ENCODE measurements around the gene MCIDAS. TPM values are rescaled to one million over a fixed set of nuclear protein-coding genes. Genes with fewer than 3 reads are reported as not detected.
A peak's percentile ranks its signal among the peaks of the same experiment; 100 is the strongest.

The MCIDAS gene
- total RNA-seq, 1 experiment from 2014 or later = 6.4 TPM

GRCh38 chr5:55187370-55187769 lies 39.7 kb downstream of the MCIDAS start:
- H3K27ac ChIP-seq (ENCODE audit: low read depth, low read length) = no peak overlapping the region
- no TSS peak for BruUV-seq (replicated peaks)
- intact Hi-C loops (cut with micrococcal nuclease) = loop anchor here (1.0 to 5.0 kb wide), 3 partner anchors 40 to 507 kb away; partner anchors contain the start of gene MCIDAS
- H3K4me2 ChIP-seq (ENCODE audit: low read length) = no peak overlapping the region
- RAD21 ChIA-PET (ENCODE audit: low non-redundant PET in 1 of 2, low total read pairs in 2 of 2, uncharacterized antibody in 2 of 2, unreplicated experiment in 2 of 2) = no interaction called here
- TF ChIP-seq RAD21 (IDR thresholded peaks at IDR 0.05; ENCODE audit: low read depth) = peak; percentile 80
- peak; percentile 44 to 57 (median 47); a peak in 4 of 6 replicates for TF ChIP-seq CTCF (IDR thresholded peaks at IDR 0.05 in 2 of 3, conservative IDR thresholded peaks at IDR 0.05 in 1 of 3; ENCODE audit: borderline replicate concordance in 1 of 3, insufficient read depth in 1 of 3, low read depth in 2 of 3, low read length in 2 of 3)
- no peak for TF ChIP-seq EGR1 (IDR thresholded peaks at IDR 0.05; ENCODE audit: low read depth)
- H3K9me2 ChIP-seq (ENCODE audit: insufficient read depth) = no peaks in the 10 kb centered on the region
- no peaks in the 10 kb centered on the region for H3K36me3 ChIP-seq (ENCODE audit: control insufficient read depth in 1 of 2, insufficient read depth in 2 of 2, low read length in 2 of 2)
- no peaks in the 10 kb centered on the region for H3K9me3 ChIP-seq (ENCODE audit: control insufficient read depth in 1 of 2, insufficient read depth in 1 of 2, low read depth in 1 of 2, low read length in 2 of 2)
- H3K27me3 ChIP-seq (ENCODE audit: insufficient read depth, low read length) = no peaks in the 10 kb centered on the region
- no peaks in the 10 kb centered on the region for H3K4me1 ChIP-seq (ENCODE audit: control insufficient read depth in 1 of 2, insufficient read depth in 2 of 2, low read length in 2 of 2)
- ATAC-seq (peak; percentile 95), DNase-seq (ENCODE audit: low read depth, low spot score) (peak; percentile 57)
- no peak overlapping the region for H3K4me3 ChIP-seq (replicated peaks in 1 of 2; ENCODE audit: low read depth in 1 of 2, low read length in 2 of 2)
- no peaks in the 10 kb centered on the region for H3K79me2 ChIP-seq (ENCODE audit: insufficient read depth, low read length)
- CTCF ChIA-PET = interaction anchor here (0.6 to 1.9 kb wide), 16 partner anchors 10 to 1021 kb away, joined by 3 to 12 read pairs (median 4); partner anchors contain the start of genes CCNO and CDC20B
- H4K20me1 ChIP-seq (ENCODE audit: insufficient read depth) = no peaks in the 10 kb centered on the region
- POLR2A ChIA-PET = interaction anchor here (0.5 kb wide), 1 partner anchor 944 kb away, joined by 3 read pairs; no protein-coding TSS in a partner anchor
- H2AFZ ChIP-seq (ENCODE audit: low read depth, low read length, poor library complexity, severe bottlenecking) = peak overlapping the region; percentile 66
- no peak overlapping the region for H3K9ac ChIP-seq (ENCODE audit: low read length)

- Histone ChIP-seq H3K27ac (ENCODE audit: low read depth, low read length) (no peak overlapping the region), H2AFZ (ENCODE audit: low read depth, low read length, poor library complexity, severe bottlenecking) (no peak overlapping the region), H3K4me2 (ENCODE audit: low read length) (no peak overlapping the region), H3K4me1 (ENCODE audit: control insufficient read depth in 1 of 2, insufficient read depth in 2 of 2, low read length in 2 of 2) (peaks cover 5 to 16% of the 10 kb centered on the region in 2 experiments; a peak in 3 of 4 replicates), H4K20me1 (ENCODE audit: insufficient read depth) (no peaks in the 10 kb centered on the region), H3K36me3 (ENCODE audit: control insufficient read depth in 1 of 2, insufficient read depth in 2 of 2, low read length in 2 of 2) (no peaks in the 10 kb centered on the region), H3K79me2 (ENCODE audit: insufficient read depth, low read length) (no peaks in the 10 kb centered on the region), H3K27me3 (ENCODE audit: insufficient read depth, low read length) (no peaks in the 10 kb centered on the region), H3K4me3 (replicated peaks in 1 of 2; ENCODE audit: low read depth in 1 of 2, low read length in 2 of 2) (no peak overlapping the region), H3K9me2 (ENCODE audit: insufficient read depth) (no peaks in the 10 kb centered on the region), H3K9me3 (ENCODE audit: control insufficient read depth in 1 of 2, insufficient read depth in 1 of 2, low read depth in 1 of 2, low read length in 2 of 2) (no peaks in the 10 kb centered on the region), H3K9ac (ENCODE audit: low read length) (no peak overlapping the region)
- RAD21 ChIA-PET (ENCODE audit: low non-redundant PET in 1 of 2, low total read pairs in 2 of 2, uncharacterized antibody in 2 of 2, unreplicated experiment in 2 of 2) = no interaction called here
- BruUV-seq (replicated peaks) = no TSS peak
- POLR2A ChIA-PET = no interaction called here
- intact Hi-C loops (cut with micrococcal nuclease) = no loop called here
- ATAC-seq (no peak), DNase-seq (ENCODE audit: low read depth, low spot score) (no peak)
- CTCF ChIA-PET = no interaction called here
- no peak for TF ChIP-seq EGR1 (IDR thresholded peaks at IDR 0.05; ENCODE audit: low read depth)
- TF ChIP-seq JUND (IDR thresholded peaks at IDR 0.05) = no peak
- no peak for TF ChIP-seq RAD21 (IDR thresholded peaks at IDR 0.05; ENCODE audit: low read depth)
- no peak for TF ChIP-seq ZBTB33 (IDR thresholded peaks at IDR 0.05; ENCODE audit: extremely low read depth, insufficient replicate concordance, low read length)
- no peak for TF ChIP-seq EZH2phosphoT487 (IDR thresholded peaks at IDR 0.05; ENCODE audit: borderline replicate concordance)
- TF ChIP-seq ATF3 (IDR thresholded peaks at IDR 0.05) = no peak
- TF ChIP-seq YY1 (IDR thresholded peaks at IDR 0.05; ENCODE audit: extremely low read depth, insufficient replicate concordance, low read depth, low read length) = no peak
- no peak for TF ChIP-seq SIN3A (IDR thresholded peaks at IDR 0.05; ENCODE audit: low read depth)
- TF ChIP-seq TCF7L2 (IDR thresholded peaks at IDR 0.05; ENCODE audit: borderline replicate concordance, extremely low read depth, insufficient read depth, insufficient read length) = no peak
- TF ChIP-seq FOSL1 (IDR thresholded peaks at IDR 0.05; ENCODE audit: low read depth) = no peak
These were observed 47.1 kb downstream of the MCIDAS start for GRCh38 chr5:55180016-55180415.

Measured in HCT116 (cell line).